ENCODE data around the gene HBB.

HBB gene

GRCh38 chr11:5247472-5248192, 20.8 kb upstream of the HBB start:
- H3K9me3 ChIP-seq (ENCODE audit: insufficient read depth, low read length, severe bottlenecking), result no peaks in the 10 kb centered on the region
- H3K9ac ChIP-seq (ENCODE audit: low read depth, low read length), result no peak overlapping the region
- H3K27me3 ChIP-seq (ENCODE audit: insufficient read depth, low read length, poor library complexity), result peaks cover 15% of the 10 kb centered on the region
- no peak for TF ChIP-seq EZH2 (IDR thresholded peaks at IDR 0.05; ENCODE audit: borderline replicate concordance, low read depth, low read length, severe bottlenecking)
- TF ChIP-seq, protein P1, sequence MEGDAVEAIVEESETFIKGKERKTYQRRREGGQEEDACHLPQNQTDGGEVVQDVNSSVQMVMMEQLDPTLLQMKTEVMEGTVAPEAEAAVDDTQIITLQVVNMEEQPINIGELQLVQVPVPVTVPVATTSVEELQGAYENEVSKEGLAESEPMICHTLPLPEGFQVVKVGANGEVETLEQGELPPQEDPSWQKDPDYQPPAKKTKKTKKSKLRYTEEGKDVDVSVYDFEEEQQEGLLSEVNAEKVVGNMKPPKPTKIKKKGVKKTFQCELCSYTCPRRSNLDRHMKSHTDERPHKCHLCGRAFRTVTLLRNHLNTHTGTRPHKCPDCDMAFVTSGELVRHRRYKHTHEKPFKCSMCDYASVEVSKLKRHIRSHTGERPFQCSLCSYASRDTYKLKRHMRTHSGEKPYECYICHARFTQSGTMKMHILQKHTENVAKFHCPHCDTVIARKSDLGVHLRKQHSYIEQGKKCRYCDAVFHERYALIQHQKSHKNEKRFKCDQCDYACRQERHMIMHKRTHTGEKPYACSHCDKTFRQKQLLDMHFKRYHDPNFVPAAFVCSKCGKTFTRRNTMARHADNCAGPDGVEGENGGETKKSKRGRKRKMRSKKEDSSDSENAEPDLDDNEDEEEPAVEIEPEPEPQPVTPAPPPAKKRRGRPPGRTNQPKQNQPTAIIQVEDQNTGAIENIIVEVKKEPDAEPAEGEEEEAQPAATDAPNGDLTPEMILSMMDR (IDR thresholded peaks at IDR 0.05; ENCODE audit: borderline replicate concordance, extremely low read depth, low read length, poor library complexity, severe bottlenecking), result no peak
- no peak for DNase-seq
- H2AFZ ChIP-seq (ENCODE audit: low read depth, low read length), result no peak overlapping the region
- no peak overlapping the region for H3K4me2 ChIP-seq (ENCODE audit: insufficient read depth, low read length)
- no peaks in the 10 kb centered on the region for H3K36me3 ChIP-seq (ENCODE audit: insufficient read depth, low read length)
- ATAC-seq (ENCODE audit: insufficient read depth, low read depth), result no peak
- no peak overlapping the region for H3K27ac ChIP-seq (ENCODE audit: low read length)
- no peaks in the 10 kb centered on the region for H3K79me2 ChIP-seq (ENCODE audit: insufficient read depth, low read length)
- no peak overlapping the region for H3K4me3 ChIP-seq (ENCODE audit: low read depth in 1 of 2, low read length in 2 of 2)
- H4K20me1 ChIP-seq (ENCODE audit: insufficient read depth, low read length), result no peaks in the 10 kb centered on the region
- no peaks in the 10 kb centered on the region for H3K4me1 ChIP-seq (ENCODE audit: insufficient read depth, low read length)

DNA sequence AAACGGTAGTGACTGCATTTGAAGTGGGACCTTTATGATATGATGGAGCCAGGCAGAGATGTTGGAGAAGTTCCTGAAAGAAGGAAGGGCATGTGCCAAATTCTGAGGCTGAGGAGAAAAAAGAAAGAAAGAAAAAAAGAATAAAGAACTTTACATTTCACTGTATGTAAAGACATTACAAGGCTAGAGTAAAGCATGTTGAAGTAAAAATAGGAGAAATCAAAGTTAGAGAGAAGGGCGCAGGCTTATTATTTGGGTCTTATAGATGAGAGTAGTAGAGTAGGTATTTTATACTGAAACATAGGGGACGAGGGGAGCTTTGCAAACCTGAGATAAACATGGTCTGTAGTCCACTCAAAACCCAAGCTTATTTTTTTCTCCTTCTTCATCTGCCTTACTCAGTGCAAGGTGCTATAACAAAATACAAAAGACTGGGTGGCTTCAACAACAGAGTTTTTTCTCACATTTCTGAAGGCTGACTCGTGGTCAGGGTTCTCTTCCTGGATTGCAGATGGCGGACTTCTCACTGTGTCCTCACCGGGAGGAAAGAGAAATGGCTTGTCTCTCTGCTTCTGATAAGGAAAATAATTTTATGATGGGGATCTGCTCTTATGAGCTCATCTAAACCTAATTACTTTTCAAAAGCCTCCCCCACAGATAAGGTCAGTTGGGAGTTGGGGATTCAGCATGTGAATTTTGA, 20.1 kb upstream of the HBB start:
- Histone ChIP-seq H3K9me3 (ENCODE audit: insufficient read depth, low read length, severe bottlenecking) (no peaks in the 10 kb centered on the region), H3K4me3 (ENCODE audit: low read depth in 1 of 2, low read length in 2 of 2) (no peak overlapping the region), H3K79me2 (ENCODE audit: insufficient read depth, low read length) (no peaks in the 10 kb centered on the region), H2AFZ (ENCODE audit: low read depth, low read length) (no peak overlapping the region), H4K20me1 (ENCODE audit: insufficient read depth, low read length) (no peaks in the 10 kb centered on the region), H3K27ac (ENCODE audit: low read length) (no peak overlapping the region), H3K36me3 (ENCODE audit: insufficient read depth, low read length) (no peaks in the 10 kb centered on the region), H3K27me3 (ENCODE audit: insufficient read depth, low read length, poor library complexity) (peaks cover 16% of the 10 kb centered on the region), H3K9ac (ENCODE audit: low read depth, low read length) (no peak overlapping the region), H3K4me2 (ENCODE audit: insufficient read depth, low read length) (no peak overlapping the region), H3K4me1 (ENCODE audit: insufficient read depth, low read length) (no peaks in the 10 kb centered on the region)
- TF ChIP-seq EZH2 (IDR thresholded peaks at IDR 0.05; ENCODE audit: borderline replicate concordance, low read depth, low read length, severe bottlenecking), result no peak
- TF ChIP-seq, protein P1 (IDR thresholded peaks at IDR 0.05; ENCODE audit: borderline replicate concordance, extremely low read depth, low read length, poor library complexity, severe bottlenecking), result no peak
- DNase-seq, result no peak
- no peak for ATAC-seq (ENCODE audit: insufficient read depth, low read depth)

DNA sequence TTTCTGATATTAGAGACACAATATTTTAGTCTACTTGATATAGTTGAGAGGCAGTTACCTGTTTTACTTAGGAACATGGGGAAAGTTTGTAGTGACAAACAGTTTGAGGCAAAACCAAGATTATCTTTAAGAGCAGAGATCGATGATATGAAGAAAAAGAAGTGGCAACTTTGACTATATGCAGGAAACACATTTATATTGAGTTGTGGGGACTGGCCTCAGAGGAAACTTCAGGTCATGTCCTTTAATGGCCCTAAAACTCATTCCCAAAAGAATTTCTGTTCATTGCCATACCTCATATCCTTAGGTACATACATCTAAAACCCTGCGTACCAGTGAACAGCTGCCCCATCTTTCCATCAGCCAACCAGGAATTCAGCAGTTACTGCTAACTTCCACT, 18.3 kb upstream of the HBB start:
- no peak overlapping the region for H3K9ac ChIP-seq (ENCODE audit: low read depth, low read length)
- H3K4me2 ChIP-seq (ENCODE audit: insufficient read depth, low read length), result no peak overlapping the region
- H3K4me1 ChIP-seq (ENCODE audit: insufficient read depth, low read length), result no peaks in the 10 kb centered on the region
- H3K79me2 ChIP-seq (ENCODE audit: insufficient read depth, low read length), result no peaks in the 10 kb centered on the region
- H3K36me3 ChIP-seq (ENCODE audit: insufficient read depth, low read length), result no peaks in the 10 kb centered on the region
- DNase-seq, result no peak
- no peak overlapping the region for H2AFZ ChIP-seq (ENCODE audit: low read depth, low read length)
- no peak overlapping the region for H3K4me3 ChIP-seq (ENCODE audit: low read depth in 1 of 2, low read length in 2 of 2)
- no peak for ATAC-seq (ENCODE audit: insufficient read depth, low read depth)
- H3K27ac ChIP-seq (ENCODE audit: low read length), result no peak overlapping the region
- H3K27me3 ChIP-seq (ENCODE audit: insufficient read depth, low read length, poor library complexity), result peaks cover 18% of the 10 kb centered on the region
- H3K9me3 ChIP-seq (ENCODE audit: insufficient read depth, low read length, severe bottlenecking), result no peaks in the 10 kb centered on the region
- no peak for TF ChIP-seq EZH2 (IDR thresholded peaks at IDR 0.05; ENCODE audit: borderline replicate concordance, low read depth, low read length, severe bottlenecking)
- TF ChIP-seq, protein P1 (IDR thresholded peaks at IDR 0.05; ENCODE audit: borderline replicate concordance, extremely low read depth, low read length, poor library complexity, severe bottlenecking), result no peak
- H4K20me1 ChIP-seq (ENCODE audit: insufficient read depth, low read length), result no peaks in the 10 kb centered on the region

All from DND-41 (cell line).